Activated CD4-positive, alpha-beta T cell treated with anti-CD3 and anti-CD28 coated beads for 1 hour (primary cell): Measurements from ENCODE around the gene TSPAN18.

Source experiments
- DNase-seq: peaks from one replicate; pipeline ENCODE4 v3.0.0-alpha.2; 2020

TSPAN18 gene

GRCh38 chr11:44760917-44761550, 34.3 kb downstream of the TSPAN18 start:
- DNase-seq, result no peak

GRCh38 chr11:44761551-44761961, 34.8 kb downstream of the TSPAN18 start:
- no peak for DNase-seq

- DNase-seq, result no peak
These were observed 36.5 kb downstream of the TSPAN18 start for GRCh38 chr11:44763121-44763820.

GRCh38 chr11:44764583-44764982, 37.8 kb downstream of the TSPAN18 start:
- DNase-seq, result no peak

GRCh38 chr11:44765026-44765595, 38.3 kb downstream of the TSPAN18 start:
- DNase-seq, result no peak

GRCh38 chr11:44765676-44766075, 38.9 kb downstream of the TSPAN18 start:
- no peak for DNase-seq

- DNase-seq, result no peak
These were observed 39.6 kb downstream of the TSPAN18 start for GRCh38 chr11:44766112-44766971.

GRCh38 chr11:44766972-44767278, 40.2 kb downstream of the TSPAN18 start:
- DNase-seq, result no peak

- DNase-seq, result no peak
These were observed 40.7 kb downstream of the TSPAN18 start for GRCh38 chr11:44767421-44767820.

GRCh38 chr11:44770401-44770800, 43.6 kb downstream of the TSPAN18 start:
- DNase-seq, result no peak

- DNase-seq, result no peak
These were observed 44.5 kb downstream of the TSPAN18 start for GRCh38 chr11:44771252-44771734.

GRCh38 chr11:44771841-44772240, 45.1 kb downstream of the TSPAN18 start:
- DNase-seq, result no peak

- no peak for DNase-seq
These were observed 46.7 kb downstream of the TSPAN18 start for GRCh38 chr11:44773351-44773965.

GRCh38 chr11:44774108-44774507, 47.3 kb downstream of the TSPAN18 start:
- DNase-seq, result no peak

- DNase-seq, result no peak
These were observed 48.0 kb downstream of the TSPAN18 start for GRCh38 chr11:44774731-44775130.

- DNase-seq, result peak; percentile 39
These were observed 48.7 kb downstream of the TSPAN18 start for GRCh38 chr11:44775366-44775984.

- DNase-seq, result no peak
These were observed 49.3 kb downstream of the TSPAN18 start for GRCh38 chr11:44775985-44776446.

GRCh38 chr11:44776551-44777208, 49.9 kb downstream of the TSPAN18 start:
- no peak for DNase-seq

GRCh38 chr11:44777209-44778194, 50.7 kb downstream of the TSPAN18 start:
- DNase-seq, result no peak
